PFSK-1 (cell line): Measurements from ENCODE around the gene BEST1.

Experiments
- FOXP2 ChIP-seq: optimal IDR thresholded peaks from 2 replicates; pipeline ENCODE3; 2011; ENCODE audit warnings: borderline replicate concordance, control low read depth, inconsistent platforms; ENCODE audit not compliant: insufficient read depth; ENCODE audit errors: extremely low read length, extremely low read depth
- POLR2AphosphoS5 ChIP-seq: IDR thresholded peaks from 2 replicates; pipeline ENCODE4 v1.6.1; 2012; ENCODE audit warnings: low read depth, mild to moderate bottlenecking, control low read depth, low read length, moderate library complexity
- REST ChIP-seq, 2 experiments: IDR thresholded peaks; 2 replicates each; pipeline versions ENCODE4 v1.6.1 to v1.8.0; 2011 to 2012; ENCODE audit warnings: low read depth in 2 of 2, low read length in 2 of 2, control low read depth in 1 of 2, inconsistent platforms in 1 of 2, mild to moderate bottlenecking in 1 of 2, moderate library complexity in 1 of 2; ENCODE audit not compliant: insufficient read depth in 1 of 2
- SIN3A ChIP-seq: IDR thresholded peaks from 2 replicates; pipeline ENCODE4 v1.6.1; 2012; ENCODE audit warnings: mild to moderate bottlenecking, low read length, moderate library complexity, borderline replicate concordance; ENCODE audit not compliant: insufficient read depth
- TAF1 ChIP-seq: IDR thresholded peaks from 2 replicates; pipeline ENCODE4 v1.6.1; 2012; ENCODE audit warnings: low read length, control low read depth, borderline replicate concordance; ENCODE audit not compliant: insufficient read depth

BEST1 gene

GRCh38 chr11:61975638-61976419 lies 25.7 kb downstream of the BEST1 start:
- TF ChIP-seq REST (IDR thresholded peaks at IDR 0.05; ENCODE audit: insufficient read depth in 1 of 2, low read depth in 2 of 2, low read length in 2 of 2) (no peak), FOXP2 (no peak), TAF1 (no peak)

- TF ChIP-seq FOXP2 (no peak), REST (IDR thresholded peaks at IDR 0.05; ENCODE audit: insufficient read depth in 1 of 2, low read depth in 2 of 2, low read length in 2 of 2) (no peak), POLR2AphosphoS5 (no peak), TAF1 (no peak), SIN3A (no peak)
These were observed 26.3 kb downstream of the BEST1 start for GRCh38 chr11:61976420-61976800.

- TF ChIP-seq SIN3A (no peak), FOXP2 (no peak), TAF1 (no peak), POLR2AphosphoS5 (no peak), REST (IDR thresholded peaks at IDR 0.05; ENCODE audit: insufficient read depth in 1 of 2, low read depth in 2 of 2, low read length in 2 of 2) (no peak)
These were observed 26.8 kb downstream of the BEST1 start for GRCh38 chr11:61976813-61977475.

GRCh38 chr11:61978703-61979661 lies 28.8 kb downstream of the BEST1 start:
- TF ChIP-seq REST (IDR thresholded peaks at IDR 0.05; ENCODE audit: insufficient read depth in 1 of 2, low read depth in 2 of 2, low read length in 2 of 2), result no peak
- no peak for TF ChIP-seq TAF1
- no peak for TF ChIP-seq POLR2AphosphoS5
- no peak for TF ChIP-seq SIN3A
- no peak for TF ChIP-seq FOXP2
